Spleen (tissue), 7 donors: ENCODE measurements around the gene AQP2.

Source experiments
- POLR2A ChIP-seq, 3 donors: fragments of 450-650 bp; IDR thresholded peaks; one replicate each; pipeline ENCODE4 v1.5.1; 2017; ENCODE audit warnings: antibody characterized with exemption in 3 of 3, mild to moderate bottlenecking in 1 of 3
- POLR2AphosphoS5 ChIP-seq, 3 donors: sonication (generic); formaldehyde crosslinking; IDR thresholded peaks; one replicate each; pipeline ENCODE4 v1.5.1; 2017; ENCODE audit warnings: antibody characterized with exemption in 3 of 3
- TF ChIP-seq, protein P1 (sequence below), 11 experiments: fragments of 200-600 bp in 7 of 11; fragments of 450-650 bp in 4 of 11; sonication (generic) in 4 of 11; IDR thresholded peaks in 8 of 11; conservative IDR thresholded peaks in 3 of 11; 1 replicate in 7 of 11; 2 replicates in 4 of 11; pipeline versions ENCODE4 v1.4.0 to v1.8.0; 2016 to 2021; ENCODE audit warnings: antibody characterized with exemption in 11 of 11, inconsistent platforms in 4 of 11, mild to moderate bottlenecking in 1 of 11
- donor health status: DM: no; HTN: no; CAD: no; lungs with moderate emphysema.
- donor health status: DM: no; HTN: no; CAD: no.
- donor health status: DM: no; HTN: no; CAD: no.

DNA sequence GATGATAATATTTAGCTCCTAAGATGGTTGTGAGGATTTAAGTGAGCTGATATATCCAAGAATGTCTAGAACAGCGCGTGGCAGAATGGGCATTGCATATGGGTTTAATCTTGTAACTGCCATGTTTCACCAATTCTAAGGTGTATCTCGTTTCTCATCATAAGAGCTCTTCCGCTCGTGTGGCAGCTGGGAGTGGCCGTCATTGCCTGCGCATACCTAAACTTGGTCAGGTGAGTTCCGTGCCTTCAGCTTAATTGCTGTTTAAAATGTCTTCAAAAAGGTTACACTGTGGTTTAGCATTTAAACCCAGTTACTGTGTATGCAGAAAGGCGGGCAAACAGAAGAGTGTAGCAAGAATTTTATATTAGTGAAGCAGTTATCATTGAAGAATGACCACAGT lies 4.5 kb upstream of the AQP2 start:
- TF ChIP-seq, protein P1, sequence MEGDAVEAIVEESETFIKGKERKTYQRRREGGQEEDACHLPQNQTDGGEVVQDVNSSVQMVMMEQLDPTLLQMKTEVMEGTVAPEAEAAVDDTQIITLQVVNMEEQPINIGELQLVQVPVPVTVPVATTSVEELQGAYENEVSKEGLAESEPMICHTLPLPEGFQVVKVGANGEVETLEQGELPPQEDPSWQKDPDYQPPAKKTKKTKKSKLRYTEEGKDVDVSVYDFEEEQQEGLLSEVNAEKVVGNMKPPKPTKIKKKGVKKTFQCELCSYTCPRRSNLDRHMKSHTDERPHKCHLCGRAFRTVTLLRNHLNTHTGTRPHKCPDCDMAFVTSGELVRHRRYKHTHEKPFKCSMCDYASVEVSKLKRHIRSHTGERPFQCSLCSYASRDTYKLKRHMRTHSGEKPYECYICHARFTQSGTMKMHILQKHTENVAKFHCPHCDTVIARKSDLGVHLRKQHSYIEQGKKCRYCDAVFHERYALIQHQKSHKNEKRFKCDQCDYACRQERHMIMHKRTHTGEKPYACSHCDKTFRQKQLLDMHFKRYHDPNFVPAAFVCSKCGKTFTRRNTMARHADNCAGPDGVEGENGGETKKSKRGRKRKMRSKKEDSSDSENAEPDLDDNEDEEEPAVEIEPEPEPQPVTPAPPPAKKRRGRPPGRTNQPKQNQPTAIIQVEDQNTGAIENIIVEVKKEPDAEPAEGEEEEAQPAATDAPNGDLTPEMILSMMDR (IDR thresholded peaks at IDR 0.05 in 8 of 11, conservative IDR thresholded peaks at IDR 0.05 in 3 of 11): no peak
- no peak for TF ChIP-seq POLR2A (IDR thresholded peaks at IDR 0.05)
- TF ChIP-seq POLR2AphosphoS5 (IDR thresholded peaks at IDR 0.05): no peak
